CD14-positive monocyte (primary cell): ENCODE data around the gene BNC2. TPM values are rescaled to one million over a fixed set of nuclear protein-coding genes. Genes with fewer than 3 reads are reported as not detected.
A peak's percentile ranks its signal among the peaks of the same experiment; 100 is the strongest.

ENCODE experiments used
- DNase-seq, 3 donors: peaks; one replicate each; pipeline ENCODE4 v3.0.0-alpha.2; 2011 to 2022
- H2AFZ ChIP-seq: 2 replicates; pipeline ENCODE4 v1.6.0; 2012; ENCODE audit warnings: mild to moderate bottlenecking, low read depth, low read length, inconsistent platforms; ENCODE audit not compliant: insufficient read depth, poor library complexity, severe bottlenecking
- H3K27ac ChIP-seq, 2 donors: 1 replicate in 1 of 2; 2 replicates in 1 of 2; pipeline ENCODE4 v1.5.1; 2012 to 2013; ENCODE audit warnings: low read length in 2 of 2, control low read depth in 1 of 2, inconsistent platforms in 1 of 2, low read depth in 1 of 2, mild to moderate bottlenecking in 1 of 2
- H3K27me3 ChIP-seq, 2 donors: one replicate each; pipeline versions ENCODE4 v1.6.0 to v1.6.1; 2011 to 2013; ENCODE audit warnings: low read length in 2 of 2; ENCODE audit not compliant: control insufficient read depth in 2 of 2, insufficient read depth in 2 of 2
- H3K36me3 ChIP-seq, 2 donors: replicated peaks in 1 of 2; 1 replicate in 1 of 2; 2 replicates in 1 of 2; pipeline versions ENCODE4 v1.5.1 to v1.6.1; 2012 to 2013; ENCODE audit warnings: low read length in 2 of 2, control low read depth in 1 of 2, inconsistent platforms in 1 of 2, mild to moderate bottlenecking in 1 of 2; ENCODE audit not compliant: insufficient read depth in 2 of 2, control insufficient read depth in 1 of 2
- H3K4me1 ChIP-seq, 2 donors: 1 replicate in 1 of 2; 2 replicates in 1 of 2; pipeline versions ENCODE4 v1.5.1 to v1.6.1; 2012 to 2013; ENCODE audit warnings: low read length in 2 of 2, control low read depth in 1 of 2, inconsistent platforms in 1 of 2, mild to moderate bottlenecking in 1 of 2, moderate library complexity in 1 of 2; ENCODE audit not compliant: insufficient read depth in 2 of 2, control insufficient read depth in 1 of 2
- H3K4me2 ChIP-seq: replicated peaks from 2 replicates; pipeline ENCODE3; 2012; ENCODE audit warnings: low read length, moderate library complexity, mild to moderate bottlenecking; ENCODE audit not compliant: poor library complexity, severe bottlenecking; ENCODE audit errors: extremely low read depth
- H3K4me3 ChIP-seq, 3 experiments: fragments of 200-600 bp in 1 of 3; sonication (generic) in 1 of 3; replicated peaks in 1 of 3; 1 replicate in 2 of 3; 2 replicates in 1 of 3; pipeline ENCODE4 v1.5.1; 2011 to 2013; ENCODE audit warnings: low read length in 3 of 3, mild to moderate bottlenecking in 3 of 3, control low read depth in 2 of 3, low read depth in 2 of 3, inconsistent platforms in 1 of 3, moderate library complexity in 1 of 3
- H3K79me2 ChIP-seq: 2 replicates; pipeline ENCODE4 v1.6.0; 2012; ENCODE audit warnings: mild to moderate bottlenecking, control low read depth, inconsistent platforms, low read length, moderate library complexity; ENCODE audit not compliant: insufficient read depth
- H3K9ac ChIP-seq: 2 replicates; pipeline ENCODE4 v1.6.0; 2017; ENCODE audit warnings: low read length, mild to moderate bottlenecking; ENCODE audit not compliant: insufficient read depth, poor library complexity, severe bottlenecking
- H3K9me3 ChIP-seq, 2 donors: replicated peaks in 1 of 2; 1 replicate in 1 of 2; 2 replicates in 1 of 2; pipeline versions ENCODE4 v1.5.1 to v1.6.1; 2012 to 2013; ENCODE audit warnings: low read length in 2 of 2, control low read depth in 1 of 2; ENCODE audit not compliant: control insufficient read depth in 1 of 2, insufficient read depth in 1 of 2
- H4K20me1 ChIP-seq: 2 replicates; pipeline ENCODE4 v1.6.0; 2012; ENCODE audit warnings: mild to moderate bottlenecking, low read length, control low read depth, moderate library complexity; ENCODE audit not compliant: insufficient read depth
- H3K27ac Mint-ChIP-seq, 7 donors: one replicate each; pipeline ENCODE4 v1.8.0; 2020; ENCODE audit warnings: mild to moderate bottlenecking in 7 of 7, mixed read lengths in 7 of 7, moderate library complexity in 6 of 7, inconsistent platforms in 2 of 7
- H3K27me3 Mint-ChIP-seq, 3 donors: one replicate each; pipeline ENCODE4 v1.8.0; 2021 to 2022; ENCODE audit warnings: low read depth in 3 of 3, mild to moderate bottlenecking in 3 of 3, mixed read lengths in 3 of 3, moderate library complexity in 3 of 3, inconsistent platforms in 1 of 3
- H3K36me3 Mint-ChIP-seq, 2 donors: one replicate each; pipeline ENCODE4 v1.8.0; 2020; ENCODE audit warnings: mixed read lengths in 2 of 2, inconsistent platforms in 1 of 2, mild to moderate bottlenecking in 1 of 2
- H3K4me1 Mint-ChIP-seq: one replicate; pipeline ENCODE4 v1.8.0; 2020; ENCODE audit warnings: mild to moderate bottlenecking, mixed read lengths
- H3K4me3 Mint-ChIP-seq, 2 donors: one replicate each; pipeline ENCODE4 v1.8.0; 2020; ENCODE audit warnings: mild to moderate bottlenecking in 2 of 2, mixed read lengths in 2 of 2, moderate library complexity in 1 of 2
- H3K9me3 Mint-ChIP-seq, 7 donors: one replicate each; pipeline ENCODE4 v1.8.0; 2020 to 2022; ENCODE audit warnings: mixed read lengths in 7 of 7, mild to moderate bottlenecking in 6 of 7, moderate library complexity in 6 of 7, inconsistent platforms in 2 of 7
- WGBS: methylation state at CpG from one replicate; pipeline ENCODE4 v1.1.5; 2013; ENCODE audit warnings: missing lambda C conversion rate; ENCODE audit not compliant: insufficient coverage; 5-methylcytosine and 5-hydroxymethylcytosine counted together
- intact Hi-C, 2 donors: fragments of 100-400 bp; cut with micrococcal nuclease; formaldehyde crosslinking; loops; one replicate each; pipeline versions ENCODE4 v1.15.0 to v1.15.1; 2023
- polyA minus RNA-seq: library from RNA; depleted of rRNA, polyadenylated mRNA; stranded (reverse); fragments of >200 nt; gene quantifications from 2 replicates; pipeline ENCODE4 v1.2.3, GENCODE V29; 2012
- polyA plus RNA-seq, 3 donors: library from polyadenylated mRNA; depleted of rRNA in 1 of 3; unstranded in 2 of 3; stranded (reverse) in 1 of 3; fragments of 300-500 nt in 2 of 3; fragments of >200 nt in 1 of 3; fragmentation: Illumina TruSeq in 2 of 3; gene quantifications; 1 replicate in 2 of 3; 2 replicates in 1 of 3; pipeline ENCODE4 v1.2.3, GENCODE V29; 2012 to 2021
- total RNA-seq, 12 experiments: library from RNA in 1 of 12; stranded (reverse) in 1 of 12; fragments of 120-200 nt in 1 of 12; gene quantifications; one replicate each; pipeline ENCODE4 v1.2.4 and lab custom pipeline; 2013 to 2026; ENCODE audit warnings: mixed read lengths in 6 of 12, inconsistent platforms in 1 of 12
- TF ChIP-seq, protein P1 (sequence below): fragments of 200-600 bp; IDR thresholded peaks from one replicate; pipeline ENCODE4 v1.8.0; 2022; ENCODE audit warnings: antibody characterized with exemption, mild to moderate bottlenecking

Gene BNC2, protein sequence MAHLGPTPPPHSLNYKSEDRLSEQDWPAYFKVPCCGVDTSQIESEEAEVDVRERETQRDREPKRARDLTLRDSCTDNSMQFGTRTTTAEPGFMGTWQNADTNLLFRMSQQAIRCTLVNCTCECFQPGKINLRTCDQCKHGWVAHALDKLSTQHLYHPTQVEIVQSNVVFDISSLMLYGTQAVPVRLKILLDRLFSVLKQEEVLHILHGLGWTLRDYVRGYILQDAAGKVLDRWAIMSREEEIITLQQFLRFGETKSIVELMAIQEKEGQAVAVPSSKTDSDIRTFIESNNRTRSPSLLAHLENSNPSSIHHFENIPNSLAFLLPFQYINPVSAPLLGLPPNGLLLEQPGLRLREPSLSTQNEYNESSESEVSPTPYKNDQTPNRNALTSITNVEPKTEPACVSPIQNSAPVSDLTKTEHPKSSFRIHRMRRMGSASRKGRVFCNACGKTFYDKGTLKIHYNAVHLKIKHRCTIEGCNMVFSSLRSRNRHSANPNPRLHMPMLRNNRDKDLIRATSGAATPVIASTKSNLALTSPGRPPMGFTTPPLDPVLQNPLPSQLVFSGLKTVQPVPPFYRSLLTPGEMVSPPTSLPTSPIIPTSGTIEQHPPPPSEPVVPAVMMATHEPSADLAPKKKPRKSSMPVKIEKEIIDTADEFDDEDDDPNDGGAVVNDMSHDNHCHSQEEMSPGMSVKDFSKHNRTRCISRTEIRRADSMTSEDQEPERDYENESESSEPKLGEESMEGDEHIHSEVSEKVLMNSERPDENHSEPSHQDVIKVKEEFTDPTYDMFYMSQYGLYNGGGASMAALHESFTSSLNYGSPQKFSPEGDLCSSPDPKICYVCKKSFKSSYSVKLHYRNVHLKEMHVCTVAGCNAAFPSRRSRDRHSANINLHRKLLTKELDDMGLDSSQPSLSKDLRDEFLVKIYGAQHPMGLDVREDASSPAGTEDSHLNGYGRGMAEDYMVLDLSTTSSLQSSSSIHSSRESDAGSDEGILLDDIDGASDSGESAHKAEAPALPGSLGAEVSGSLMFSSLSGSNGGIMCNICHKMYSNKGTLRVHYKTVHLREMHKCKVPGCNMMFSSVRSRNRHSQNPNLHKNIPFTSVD
- 0.08 TPM for total RNA-seq (2013)
- polyA plus RNA-seq (under 1 TPM in 1 of 3 donors, not detected in 2; 0.01 TPM), polyA minus RNA-seq (not detected in 2 replicates), total RNA-seq (lab: John Stamatoyannopoulos, UW) (0 to 6.2 (median 0.35) reads per million in 11 experiments)

DNA sequence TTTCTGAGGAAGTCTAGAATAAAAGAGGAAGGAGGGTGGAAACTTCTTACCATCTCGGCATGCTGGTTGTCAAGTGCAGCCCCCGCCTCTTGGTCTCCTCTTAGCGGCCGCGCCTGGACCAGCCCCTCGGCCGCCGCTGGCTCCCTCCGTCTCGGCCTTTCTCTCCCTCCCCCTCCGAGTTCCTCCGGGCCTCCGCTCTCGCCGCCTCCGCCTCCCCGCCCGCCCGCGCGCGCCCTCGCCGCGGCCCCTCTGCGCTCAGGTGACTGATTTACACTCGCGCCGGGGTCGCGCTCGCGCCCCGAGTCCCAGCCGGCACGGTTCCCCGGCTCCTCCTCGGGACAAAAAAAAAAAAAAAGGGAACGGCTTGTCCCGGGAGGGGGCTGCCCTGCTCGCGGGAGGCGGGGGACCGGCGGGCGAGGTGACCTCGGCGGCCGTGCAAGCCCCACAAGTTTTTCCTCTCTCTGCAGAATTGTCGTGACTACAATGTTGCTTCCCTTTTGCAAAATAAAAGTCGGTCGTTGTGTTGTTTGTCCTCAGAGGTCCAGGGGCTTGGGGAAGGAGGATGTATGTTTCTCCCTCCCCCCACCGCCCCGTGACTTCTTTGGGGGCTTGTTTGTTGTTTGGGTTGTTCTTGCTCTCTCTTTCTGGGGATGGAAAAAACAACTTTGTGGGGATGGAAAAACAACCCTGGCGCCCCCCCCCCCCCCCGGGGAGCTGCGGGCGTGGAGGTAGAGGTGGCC is at the start of gene BNC2:
TSS of gene BNC2 (minus strand) at position 75 of the 740 bp plus-strand sequence. CDS start at position 53, 22 bp downstream.
- Mint-ChIP-seq H3K27me3 (peaks cover 73 to 78% (median 77%) of the 10 kb centered on the region in 3 donors), H3K4me1 (peaks cover 20% of the 10 kb centered on the region), H3K4me3 (peak within 1 kb of the TSS; percentile 88 to 97), H3K36me3 (peaks cover 0 to 4% of the 10 kb centered on the region in 2 donors), H3K27ac (peak within 1 kb of the TSS in 2 of 7 donors; percentile 62 to 66), H3K9me3 (peaks cover 0 to 17% (median 4%) of the 10 kb centered on the region in 7 donors)
- under 1% methylated on average over 39 of the region's 58 CpGs for WGBS
- Histone ChIP-seq H3K27me3 (peaks cover 45 to 71% of the 10 kb centered on the region in 2 donors), H3K4me2 (peak within 1 kb of the TSS; percentile 89), H3K27ac (no peak within 1 kb of the TSS), H3K4me1 (peaks cover 23 to 28% of the 10 kb centered on the region in 2 donors), H3K4me3 (peak within 1 kb of the TSS; percentile 33 to 74 (median 35)), H3K79me2 (no peaks in the 10 kb centered on the region), H2AFZ (peak within 1 kb of the TSS; percentile 41), H3K9me3 (peaks cover 0 to 12% of the 10 kb centered on the region in 2 donors), H4K20me1 (no peaks in the 10 kb centered on the region), H3K36me3 (no peaks in the 10 kb centered on the region), H3K9ac (peak within 1 kb of the TSS; percentile 27)
- peak in 2 of 3 donors; percentile 26 to 40 for DNase-seq
- TF ChIP-seq, protein P1, sequence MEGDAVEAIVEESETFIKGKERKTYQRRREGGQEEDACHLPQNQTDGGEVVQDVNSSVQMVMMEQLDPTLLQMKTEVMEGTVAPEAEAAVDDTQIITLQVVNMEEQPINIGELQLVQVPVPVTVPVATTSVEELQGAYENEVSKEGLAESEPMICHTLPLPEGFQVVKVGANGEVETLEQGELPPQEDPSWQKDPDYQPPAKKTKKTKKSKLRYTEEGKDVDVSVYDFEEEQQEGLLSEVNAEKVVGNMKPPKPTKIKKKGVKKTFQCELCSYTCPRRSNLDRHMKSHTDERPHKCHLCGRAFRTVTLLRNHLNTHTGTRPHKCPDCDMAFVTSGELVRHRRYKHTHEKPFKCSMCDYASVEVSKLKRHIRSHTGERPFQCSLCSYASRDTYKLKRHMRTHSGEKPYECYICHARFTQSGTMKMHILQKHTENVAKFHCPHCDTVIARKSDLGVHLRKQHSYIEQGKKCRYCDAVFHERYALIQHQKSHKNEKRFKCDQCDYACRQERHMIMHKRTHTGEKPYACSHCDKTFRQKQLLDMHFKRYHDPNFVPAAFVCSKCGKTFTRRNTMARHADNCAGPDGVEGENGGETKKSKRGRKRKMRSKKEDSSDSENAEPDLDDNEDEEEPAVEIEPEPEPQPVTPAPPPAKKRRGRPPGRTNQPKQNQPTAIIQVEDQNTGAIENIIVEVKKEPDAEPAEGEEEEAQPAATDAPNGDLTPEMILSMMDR, result no peak
- intact Hi-C loops, result no loop called here
